ENCODE data around the gene RBBP6.
"Not testable (repeated sequence)": the region's sequence is repeated elsewhere in the genome, so short reads cannot be mapped to it uniquely, and the experiment has no call there.

The RBBP6 gene

DNA sequence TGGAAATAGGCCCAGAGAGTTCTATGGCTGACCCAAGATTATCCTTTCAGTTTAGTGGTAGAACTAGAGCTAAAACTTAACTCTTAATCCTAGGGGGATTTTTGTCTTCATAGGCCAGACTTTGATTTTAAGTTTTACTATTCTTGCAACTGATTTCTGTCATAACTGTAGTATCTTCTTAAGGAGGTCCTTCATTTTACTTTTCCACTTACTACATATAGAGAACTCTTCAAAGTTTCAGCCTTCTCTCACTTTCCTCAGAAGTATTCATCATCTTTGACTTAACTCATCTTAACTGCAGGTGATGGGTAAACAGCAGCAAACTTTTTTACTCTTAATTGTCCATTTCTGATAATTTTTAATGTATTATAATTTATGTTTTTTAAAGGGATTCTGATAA, 23.4 kb downstream of the RBBP6 start:
- Mint-ChIP-seq H3K27me3 (ENCODE audit: low read depth) (no peaks in the 10 kb centered on the region), H3K9me3 (peaks cover under 1% of the 10 kb centered on the region), H3K27ac (no peak overlapping the region), H3K36me3 (ENCODE audit: low read depth) (peaks cover 89% of the 10 kb centered on the region), H3K4me3 (no peak overlapping the region), H3K4me1 (no peaks in the 10 kb centered on the region)
- TF ChIP-seq, protein P1, sequence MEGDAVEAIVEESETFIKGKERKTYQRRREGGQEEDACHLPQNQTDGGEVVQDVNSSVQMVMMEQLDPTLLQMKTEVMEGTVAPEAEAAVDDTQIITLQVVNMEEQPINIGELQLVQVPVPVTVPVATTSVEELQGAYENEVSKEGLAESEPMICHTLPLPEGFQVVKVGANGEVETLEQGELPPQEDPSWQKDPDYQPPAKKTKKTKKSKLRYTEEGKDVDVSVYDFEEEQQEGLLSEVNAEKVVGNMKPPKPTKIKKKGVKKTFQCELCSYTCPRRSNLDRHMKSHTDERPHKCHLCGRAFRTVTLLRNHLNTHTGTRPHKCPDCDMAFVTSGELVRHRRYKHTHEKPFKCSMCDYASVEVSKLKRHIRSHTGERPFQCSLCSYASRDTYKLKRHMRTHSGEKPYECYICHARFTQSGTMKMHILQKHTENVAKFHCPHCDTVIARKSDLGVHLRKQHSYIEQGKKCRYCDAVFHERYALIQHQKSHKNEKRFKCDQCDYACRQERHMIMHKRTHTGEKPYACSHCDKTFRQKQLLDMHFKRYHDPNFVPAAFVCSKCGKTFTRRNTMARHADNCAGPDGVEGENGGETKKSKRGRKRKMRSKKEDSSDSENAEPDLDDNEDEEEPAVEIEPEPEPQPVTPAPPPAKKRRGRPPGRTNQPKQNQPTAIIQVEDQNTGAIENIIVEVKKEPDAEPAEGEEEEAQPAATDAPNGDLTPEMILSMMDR (IDR thresholded peaks at IDR 0.05; ENCODE audit: unreplicated experiment in 3 of 3), result no peak

DNA sequence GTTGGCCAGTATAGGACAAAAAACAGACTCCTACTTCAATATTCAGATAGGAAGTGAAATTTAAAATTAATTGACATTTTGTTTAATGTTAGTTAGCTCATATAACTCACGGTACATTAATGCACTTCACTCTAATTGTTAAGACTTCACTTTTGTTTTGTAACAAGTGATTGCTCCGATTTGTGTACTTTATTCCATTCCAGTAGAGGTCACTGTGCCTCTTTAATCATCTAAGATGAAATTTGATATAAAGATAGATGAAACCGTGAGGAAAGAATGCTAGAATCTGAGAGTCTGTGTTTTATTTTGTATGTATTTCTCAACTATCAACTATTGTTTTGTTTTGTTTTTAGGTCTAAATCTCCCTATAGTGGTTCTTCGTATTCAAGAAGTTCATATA, 29.0 kb downstream of the RBBP6 start:
- no peak overlapping the region for H3K4me3 Mint-ChIP-seq

DNA sequence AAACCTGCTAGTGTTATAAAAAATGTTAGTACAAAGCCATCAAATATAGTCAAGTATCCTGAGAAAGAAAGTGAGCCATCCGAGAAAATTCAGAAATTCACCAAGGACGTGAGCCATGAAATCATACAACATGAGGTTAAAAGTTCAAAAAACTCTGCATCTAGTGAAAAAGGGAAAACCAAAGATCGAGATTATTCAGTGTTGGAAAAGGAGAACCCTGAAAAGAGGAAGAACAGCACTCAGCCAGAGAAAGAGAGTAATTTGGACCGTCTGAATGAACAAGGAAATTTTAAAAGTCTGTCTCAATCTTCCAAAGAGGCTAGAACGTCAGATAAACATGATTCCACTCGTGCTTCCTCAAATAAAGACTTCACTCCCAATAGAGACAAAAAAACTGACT, 31.7 kb downstream of the RBBP6 start:
- H3K36me3 Mint-ChIP-seq (ENCODE audit: low read depth), result peaks cover 79% of the 10 kb centered on the region
- peaks cover 53% of the 10 kb centered on the region for H3K9me3 Mint-ChIP-seq
- TF ChIP-seq, protein P1 (IDR thresholded peaks at IDR 0.05; ENCODE audit: unreplicated experiment in 3 of 3), result no peak
- no peak overlapping the region for H3K4me3 Mint-ChIP-seq
- no peaks in the 10 kb centered on the region for H3K4me1 Mint-ChIP-seq
- no peak overlapping the region for H3K27ac Mint-ChIP-seq
- no peaks in the 10 kb centered on the region for H3K27me3 Mint-ChIP-seq (ENCODE audit: low read depth)

More for the DNA sequence above, 29.0 kb downstream of the RBBP6 start:
- Mint-ChIP-seq H3K27ac (no peak overlapping the region), H3K27me3 (ENCODE audit: low read depth) (no peaks in the 10 kb centered on the region), H3K4me1 (no peaks in the 10 kb centered on the region), H3K36me3 (ENCODE audit: low read depth) (peaks cover 95% of the 10 kb centered on the region), H3K9me3 (peaks cover 49% of the 10 kb centered on the region)
- TF ChIP-seq, protein P1 (IDR thresholded peaks at IDR 0.05; ENCODE audit: unreplicated experiment in 3 of 3), result no peak

DNA sequence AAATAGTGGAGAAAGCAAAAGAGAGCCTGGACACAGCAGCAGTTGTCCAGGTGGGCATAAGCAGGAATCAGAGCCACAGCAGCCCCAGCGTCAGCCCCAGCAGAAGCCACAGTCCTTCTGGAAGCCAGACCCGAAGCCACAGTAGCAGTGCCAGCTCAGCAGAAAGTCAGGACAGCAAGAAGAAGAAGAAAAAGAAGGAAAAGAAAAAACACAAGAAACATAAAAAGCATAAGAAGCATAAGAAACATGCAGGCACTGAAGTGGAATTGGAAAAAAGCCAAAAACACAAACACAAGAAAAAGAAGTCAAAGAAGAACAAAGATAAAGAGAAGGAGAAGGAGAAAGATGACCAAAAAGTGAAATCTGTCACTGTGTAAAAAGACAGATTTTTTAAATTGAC, 32.7 kb downstream of the RBBP6 start:
- H3K36me3 Mint-ChIP-seq (ENCODE audit: low read depth), result peaks cover 81% of the 10 kb centered on the region

DNA sequence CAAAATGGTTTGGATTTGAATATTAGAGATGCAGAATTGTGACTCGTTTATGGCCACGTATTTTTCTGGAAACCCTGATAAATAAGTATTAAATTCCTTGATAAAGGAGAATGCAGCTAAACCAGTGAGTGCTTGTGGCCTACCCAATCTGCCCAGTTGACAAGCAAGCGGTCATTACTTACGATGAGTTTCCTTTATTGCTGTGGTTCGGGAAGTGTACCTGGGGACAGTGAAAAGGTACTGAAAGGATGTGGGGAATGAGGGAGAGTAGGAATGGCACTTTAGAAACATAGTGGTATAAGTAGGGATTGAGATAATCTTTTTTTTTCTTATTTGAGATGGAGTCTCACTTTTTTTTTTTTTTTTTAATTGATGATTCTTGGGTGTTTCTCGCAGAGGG, 33.8 kb downstream of the RBBP6 start:
- no peak overlapping the region for H3K4me3 Mint-ChIP-seq
- no peaks in the 10 kb centered on the region for H3K27me3 Mint-ChIP-seq (ENCODE audit: low read depth)
- H3K4me1 Mint-ChIP-seq, result no peaks in the 10 kb centered on the region
- TF ChIP-seq, protein P1 (IDR thresholded peaks at IDR 0.05; ENCODE audit: unreplicated experiment in 3 of 3), result no peak
- H3K9me3 Mint-ChIP-seq, result peaks cover 59% of the 10 kb centered on the region
- peaks cover 73% of the 10 kb centered on the region for H3K36me3 Mint-ChIP-seq (ENCODE audit: low read depth)
- H3K27ac Mint-ChIP-seq, result no peak overlapping the region

More for the DNA sequence above, 32.7 kb downstream of the RBBP6 start:
- TF ChIP-seq, protein P1 (IDR thresholded peaks at IDR 0.05; ENCODE audit: unreplicated experiment in 3 of 3), result no peak
- Mint-ChIP-seq H3K4me3 (no peak overlapping the region), H3K27ac (no peak overlapping the region), H3K4me1 (no peaks in the 10 kb centered on the region), H3K9me3 (peaks cover 60% of the 10 kb centered on the region), H3K27me3 (ENCODE audit: low read depth) (no peaks in the 10 kb centered on the region)

DNA sequence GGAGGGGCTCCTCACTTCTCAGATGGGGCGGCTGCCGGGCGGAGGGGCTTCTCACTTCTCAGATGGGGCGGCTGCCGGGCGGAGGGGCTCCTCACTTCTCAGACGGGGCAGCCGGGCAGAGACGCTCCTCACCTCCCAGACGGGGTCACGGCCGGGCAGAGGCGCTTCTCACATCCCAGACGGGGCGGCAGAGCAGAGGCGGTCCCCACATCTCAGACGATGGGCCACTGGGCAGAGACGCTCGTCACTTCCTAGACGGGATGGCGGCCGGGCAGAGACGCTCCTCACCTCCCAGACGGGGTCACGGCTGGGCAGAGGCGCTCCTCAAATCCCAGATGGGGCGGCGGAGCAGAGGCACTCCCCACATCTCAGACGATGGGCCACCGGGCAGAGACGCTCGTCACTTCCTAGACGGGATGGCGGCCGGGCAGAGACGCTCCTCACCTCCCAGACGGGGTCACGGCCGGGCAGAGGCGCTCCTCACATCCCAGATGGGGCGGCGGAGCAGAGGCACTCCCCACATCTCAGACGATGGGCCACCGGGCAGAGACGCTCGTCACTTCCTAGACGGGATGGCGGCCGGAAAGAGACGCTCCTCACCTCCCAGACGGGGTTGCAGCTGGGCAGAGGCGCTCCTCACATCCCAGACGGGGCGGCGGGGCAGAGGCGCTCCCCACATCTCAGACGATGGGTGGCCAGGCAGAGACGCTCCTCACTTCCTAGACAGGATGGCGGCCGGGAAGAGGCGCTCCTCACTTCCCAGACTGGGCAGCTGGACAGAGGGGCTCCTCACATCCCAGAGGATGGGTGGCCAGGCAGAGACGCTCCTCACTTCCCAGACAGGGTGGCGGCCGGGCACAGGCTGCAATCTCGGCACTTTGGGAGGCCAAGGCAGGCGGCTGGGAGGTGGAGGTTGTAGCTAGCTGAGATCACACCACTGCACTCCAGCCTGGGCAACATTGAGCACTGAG, 35.4 kb downstream of the RBBP6 start:
- H3K27ac Mint-ChIP-seq; H3K4me3 Mint-ChIP-seq; H3K27me3 Mint-ChIP-seq (ENCODE audit: low read depth); H3K4me1 Mint-ChIP-seq: not testable (repeated sequence)
- peaks cover 45% of the 10 kb centered on the region for H3K9me3 Mint-ChIP-seq
- peaks cover 56% of the 10 kb centered on the region for H3K36me3 Mint-ChIP-seq (ENCODE audit: low read depth)

DNA sequence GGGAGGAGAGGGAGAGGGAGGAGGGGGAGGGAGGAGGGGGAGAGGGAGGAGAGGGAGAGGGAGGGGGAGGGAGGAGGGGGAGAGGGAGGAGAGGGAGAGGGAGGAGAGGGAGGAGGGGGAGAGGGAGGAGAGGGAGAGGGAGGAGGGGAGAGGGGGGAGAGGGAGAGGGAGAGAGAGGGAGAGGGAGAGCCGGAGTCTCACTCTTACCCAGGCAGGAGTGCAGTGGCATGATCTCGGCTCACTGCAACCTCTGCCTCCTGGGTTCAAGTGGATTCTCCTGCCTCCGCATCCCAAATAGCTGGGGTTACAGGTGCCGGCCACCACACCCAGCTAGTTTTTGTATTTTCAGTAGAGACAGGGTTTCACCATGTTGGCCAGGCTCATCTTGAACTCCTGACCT, 36.4 kb downstream of the RBBP6 start:
- H3K27me3 Mint-ChIP-seq (ENCODE audit: low read depth); H3K4me3 Mint-ChIP-seq; H3K4me1 Mint-ChIP-seq; H3K27ac Mint-ChIP-seq: not testable (repeated sequence)
- H3K36me3 Mint-ChIP-seq (ENCODE audit: low read depth), result peaks cover 47% of the 10 kb centered on the region
- H3K9me3 Mint-ChIP-seq, result peaks cover 37% of the 10 kb centered on the region
